GM12892 (cell line): Measurements from ENCODE around the gene LAMC2.
A peak's percentile ranks its signal among the peaks of the same experiment; 100 is the strongest.

ENCODE experiments used
- DNase-seq: peaks from one replicate; pipeline ENCODE4 v3.0.0; 2011; ENCODE audit not compliant: insufficient read length
- FAIRE-seq: peaks from 2 replicates; lab custom pipeline; 2011; peaks lifted over from hg19 to GRCh38; lab: Jason Lieb, UNC
- POLR2A ChIP-seq: IDR thresholded peaks from 2 replicates; pipeline ENCODE4 v1.6.1; 2011; ENCODE audit warnings: low read depth, low read length, control low read depth
- POLR2AphosphoS5 ChIP-seq: IDR thresholded peaks from 2 replicates; pipeline ENCODE4 v1.6.1; 2011; ENCODE audit warnings: low read depth, low read length, control low read depth
- TAF1 ChIP-seq: IDR thresholded peaks from 2 replicates; pipeline ENCODE4 v1.6.1; 2011; ENCODE audit warnings: low read depth, mild to moderate bottlenecking, control low read depth, low read length, borderline replicate concordance

The LAMC2 gene

DNA sequence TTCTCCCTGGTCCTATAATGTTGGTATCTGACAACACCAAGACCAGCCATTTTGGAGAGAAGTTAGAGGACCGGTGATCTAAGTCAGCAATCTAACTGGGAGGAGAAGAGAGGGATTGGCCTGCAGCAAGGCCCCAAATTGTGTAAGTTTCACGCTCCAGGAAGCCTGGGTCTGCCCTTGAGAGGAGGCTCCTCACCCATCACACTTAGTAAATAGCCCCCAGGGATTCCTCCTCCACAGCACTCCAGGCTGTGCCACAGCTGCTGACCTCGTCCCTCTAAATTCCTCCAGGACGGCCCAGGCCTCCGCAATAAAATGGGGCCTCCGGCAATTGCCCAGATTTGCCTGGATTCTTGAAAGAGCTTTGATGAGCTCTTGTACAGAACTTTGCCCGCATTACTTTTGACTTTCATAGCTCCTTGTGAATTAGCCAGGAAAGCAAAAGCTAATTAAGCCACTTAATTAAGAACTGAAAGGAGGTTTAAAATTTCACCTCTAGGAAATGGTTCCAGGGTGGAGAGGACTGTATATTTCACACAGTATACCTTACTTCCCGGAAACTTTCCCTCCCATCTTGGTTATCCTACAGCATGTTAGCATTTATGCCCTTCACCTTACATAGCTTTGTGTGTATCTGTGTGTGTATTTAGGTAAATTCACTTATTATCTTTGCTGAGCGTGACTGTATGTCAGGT is 90.5 kb downstream of the LAMC2 start:
- no peak for TF ChIP-seq POLR2A
- no peak for TF ChIP-seq POLR2AphosphoS5
- TF ChIP-seq TAF1 = no peak
- FAIRE-seq (no peak), DNase-seq (no peak)

DNA sequence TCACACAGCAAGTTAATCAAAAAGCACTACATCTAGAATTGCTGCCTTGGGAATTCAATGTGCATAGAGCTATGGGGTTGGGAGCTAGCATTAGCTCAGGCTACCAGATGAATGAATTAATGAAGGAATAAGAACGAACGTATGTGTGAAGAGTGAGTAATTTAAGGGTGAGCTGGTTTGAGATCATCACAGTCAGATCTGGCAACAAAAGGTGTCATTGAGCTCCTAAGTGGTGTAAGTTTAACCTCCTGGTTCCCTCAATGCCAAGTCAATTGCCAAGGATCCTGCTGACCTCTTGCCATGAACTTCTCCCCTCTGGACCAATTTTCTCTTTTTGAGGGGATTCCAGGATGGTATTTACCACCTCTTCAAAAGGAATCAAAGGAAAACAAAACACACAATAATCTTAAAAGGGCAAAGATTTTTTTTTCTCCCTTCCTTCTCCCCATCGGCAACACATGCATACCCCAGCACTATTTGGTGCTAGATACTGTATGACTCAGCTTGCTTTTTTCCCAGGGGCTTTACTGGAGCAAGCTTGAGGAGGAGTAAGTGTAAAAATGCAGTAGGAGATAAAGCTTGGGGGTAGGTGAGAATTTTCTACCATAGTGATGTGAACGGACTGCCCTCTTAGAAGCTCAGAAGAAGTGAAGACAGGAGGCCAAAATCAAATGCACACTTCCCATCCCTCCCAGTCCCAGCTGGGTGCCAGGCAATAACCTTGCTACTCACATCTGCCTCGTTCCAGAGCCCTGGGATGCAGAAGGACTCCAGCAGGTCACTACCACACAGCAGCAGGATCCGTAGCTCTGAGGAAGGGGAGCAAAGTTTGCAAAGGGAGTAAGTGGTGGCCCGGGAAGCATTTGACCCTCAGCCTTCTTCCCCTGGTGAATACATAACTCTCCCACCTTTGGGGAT is 92.0 kb downstream of the LAMC2 start:
- DNase-seq (no peak), FAIRE-seq (no peak)
- TF ChIP-seq TAF1 = no peak
- no peak for TF ChIP-seq POLR2AphosphoS5
- TF ChIP-seq POLR2A = no peak

DNA sequence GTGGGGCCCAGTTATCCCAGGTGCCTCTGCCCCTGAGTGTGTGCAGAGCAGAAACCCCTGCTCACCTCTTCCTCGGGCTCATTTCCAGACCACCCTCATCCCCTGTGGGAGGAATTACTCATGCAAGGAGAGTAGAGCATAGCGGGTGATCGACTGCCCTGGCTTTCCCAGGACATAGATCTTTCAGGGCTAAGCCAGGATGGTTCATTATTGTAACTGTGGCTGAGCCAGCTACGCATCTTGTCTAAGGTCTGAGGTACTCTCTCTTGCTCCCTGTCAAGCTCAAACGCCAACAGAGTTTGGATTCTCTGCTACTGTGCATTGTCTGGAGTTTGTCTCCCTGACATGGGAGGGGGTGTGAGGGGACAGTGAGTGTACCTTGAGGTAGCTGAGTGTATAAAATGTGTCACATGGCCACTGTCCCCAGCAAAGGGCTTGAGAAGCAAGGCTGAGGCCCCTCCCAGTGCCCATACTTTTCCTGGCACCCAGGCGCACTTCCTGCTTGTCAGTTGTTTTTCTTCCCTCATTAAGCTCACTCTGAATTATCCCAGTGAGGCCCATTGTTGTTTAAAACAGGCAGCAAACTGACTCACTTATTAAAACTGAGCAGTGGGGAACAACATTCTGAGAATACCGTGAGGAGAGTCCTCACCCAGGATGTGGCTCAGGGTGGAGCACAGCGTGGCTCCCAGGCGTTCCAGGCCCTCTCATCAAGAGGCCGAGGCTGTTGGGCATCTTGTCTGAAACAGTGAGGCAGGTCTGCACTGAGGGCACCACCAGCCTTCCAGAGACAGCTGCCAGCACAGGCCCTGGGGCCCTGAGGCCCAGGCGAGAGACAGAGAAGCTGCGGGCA is 92.9 kb downstream of the LAMC2 start:
- DNase-seq = no peak
- no peak for FAIRE-seq
- TF ChIP-seq POLR2A (no peak), TAF1 (no peak), POLR2AphosphoS5 (no peak)

DNA sequence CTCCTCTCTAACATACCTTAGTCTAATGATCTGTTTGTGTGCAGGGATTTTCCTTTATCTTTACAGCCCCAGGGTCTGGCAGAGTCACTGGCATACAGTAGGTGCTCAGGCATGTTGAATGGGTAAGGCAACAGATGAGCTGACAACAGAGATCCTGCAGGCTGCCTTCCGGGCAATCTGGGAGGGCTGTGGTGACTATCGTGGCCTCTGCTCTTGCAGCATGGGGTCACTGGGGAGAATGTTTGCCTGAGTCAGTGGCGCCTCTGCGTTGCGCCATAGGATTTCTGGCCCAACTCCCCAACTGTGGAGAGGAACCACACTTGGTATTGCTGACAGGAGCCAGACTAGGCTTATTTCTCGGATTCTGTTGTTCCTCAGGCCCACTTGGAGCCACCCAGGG is 93.8 kb downstream of the LAMC2 start:
- no peak for FAIRE-seq
- TF ChIP-seq TAF1 = no peak
- no peak for TF ChIP-seq POLR2AphosphoS5
- TF ChIP-seq POLR2A = no peak
- DNase-seq = no peak

DNA sequence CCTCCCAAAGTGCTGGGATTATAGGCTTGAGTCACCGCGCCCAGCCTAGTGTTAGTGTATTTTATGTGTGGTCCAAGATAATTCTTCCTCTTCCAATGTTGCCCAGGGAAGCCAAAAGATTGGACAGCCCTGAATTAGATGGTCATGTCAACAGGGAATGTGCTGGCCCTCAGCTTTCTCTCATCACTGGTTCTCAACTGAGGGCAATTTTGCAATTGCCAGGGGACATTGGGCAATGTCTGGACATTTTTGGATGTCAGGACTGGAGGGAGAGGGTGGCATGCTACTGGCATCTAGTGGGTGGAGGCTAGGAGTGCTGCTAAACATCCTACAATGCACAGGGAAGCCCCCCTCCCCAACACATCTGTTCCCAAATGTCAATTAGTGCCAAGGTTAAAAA is 95.0 kb downstream of the LAMC2 start:
- FAIRE-seq = no peak

DNA sequence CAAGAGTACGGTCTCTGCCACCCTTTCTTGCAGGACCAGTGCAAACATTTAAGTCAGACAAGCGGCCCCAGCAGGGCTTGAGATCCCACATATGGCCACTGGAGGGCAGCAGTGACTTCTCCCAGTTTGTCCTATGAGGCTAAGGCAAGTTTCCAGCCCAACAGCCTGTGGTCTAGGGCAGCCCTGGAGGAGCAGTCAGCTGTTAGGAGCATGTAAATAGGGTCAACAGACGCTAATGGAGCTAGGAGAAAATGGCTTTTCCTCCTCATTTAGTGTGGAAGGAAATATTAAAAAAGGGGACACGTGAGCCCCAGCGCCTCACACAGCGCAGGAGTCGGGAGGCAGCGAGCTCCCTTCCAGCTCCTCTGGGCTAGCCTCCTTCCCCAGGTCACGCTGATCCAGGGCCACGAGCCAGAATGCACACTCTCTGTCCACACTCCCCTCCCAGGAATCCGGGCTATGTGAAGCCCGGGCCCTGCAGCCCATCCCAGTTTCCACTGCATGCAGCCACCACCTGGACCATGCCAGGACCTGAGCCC is 95.6 kb downstream of the LAMC2 start:
- FAIRE-seq (peak; percentile 78), DNase-seq (peak; percentile 55)
- no peak for TF ChIP-seq POLR2AphosphoS5
- no peak for TF ChIP-seq POLR2A
- no peak for TF ChIP-seq TAF1

More for the DNA sequence above, 95.0 kb downstream of the LAMC2 start:
- no peak for DNase-seq
- TF ChIP-seq POLR2A (no peak), POLR2AphosphoS5 (no peak), TAF1 (no peak)

DNA sequence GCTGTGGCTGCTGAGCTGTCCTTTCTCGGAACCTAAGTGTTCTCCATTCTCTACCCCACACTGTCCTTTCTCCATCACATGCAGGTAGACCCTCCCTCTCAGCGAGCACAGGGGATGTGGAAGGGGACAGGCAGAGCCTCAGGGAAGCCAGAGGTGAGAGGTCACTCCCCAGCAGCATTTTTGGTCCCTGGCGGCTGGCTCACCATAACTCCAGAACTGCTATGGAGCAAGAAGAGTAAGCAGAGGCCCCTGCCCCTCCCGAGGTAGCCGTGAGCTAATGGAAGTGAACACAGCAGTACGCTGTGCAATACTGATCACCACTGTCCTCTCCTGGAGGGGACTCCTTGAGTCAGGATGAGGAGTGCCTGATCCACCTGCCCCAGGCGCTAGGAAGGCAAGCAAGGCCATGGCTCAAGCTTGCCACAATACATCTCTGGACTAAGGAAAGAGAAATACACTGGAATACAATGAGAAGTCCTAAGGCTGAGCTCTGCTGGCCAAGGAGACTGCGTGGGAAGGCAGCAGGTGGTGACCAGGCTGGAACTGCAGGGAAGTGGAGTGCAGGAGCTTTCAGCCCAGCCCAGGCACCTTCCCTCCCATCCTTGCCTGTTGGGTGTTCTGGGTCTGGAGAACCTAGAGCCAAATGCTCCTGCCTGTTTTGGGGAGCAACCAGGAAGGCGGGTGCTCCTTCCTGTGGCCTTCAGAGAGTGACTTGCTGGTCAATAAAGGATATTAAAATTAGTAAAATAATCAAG is 96.2 kb downstream of the LAMC2 start:
- DNase-seq (no peak), FAIRE-seq (no peak)
- no peak for TF ChIP-seq POLR2A
- TF ChIP-seq POLR2AphosphoS5 = no peak

DNA sequence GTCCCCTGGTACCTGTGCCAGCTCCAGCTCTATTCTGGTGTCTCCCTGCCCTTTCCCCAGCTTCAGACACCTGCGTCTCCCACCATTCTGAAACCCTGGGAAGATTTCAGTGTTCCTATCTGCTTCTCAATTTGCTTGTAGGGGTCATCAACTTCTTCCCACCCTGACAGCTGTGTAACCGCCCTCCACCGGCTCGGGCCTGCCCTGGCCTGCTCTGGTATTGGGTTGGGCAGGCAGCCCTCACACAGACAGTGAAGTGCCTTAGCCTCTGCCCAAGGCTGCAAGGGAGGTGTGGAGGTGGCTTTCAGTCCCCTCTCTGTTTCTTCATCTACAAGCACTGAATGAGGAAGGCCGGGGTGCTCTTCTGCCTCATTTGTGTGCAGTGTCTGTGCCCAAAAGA is 97.2 kb downstream of the LAMC2 start:
- TF ChIP-seq POLR2AphosphoS5 (no peak), POLR2A (no peak), TAF1 (no peak)
- no peak for DNase-seq
- no peak for FAIRE-seq

DNA sequence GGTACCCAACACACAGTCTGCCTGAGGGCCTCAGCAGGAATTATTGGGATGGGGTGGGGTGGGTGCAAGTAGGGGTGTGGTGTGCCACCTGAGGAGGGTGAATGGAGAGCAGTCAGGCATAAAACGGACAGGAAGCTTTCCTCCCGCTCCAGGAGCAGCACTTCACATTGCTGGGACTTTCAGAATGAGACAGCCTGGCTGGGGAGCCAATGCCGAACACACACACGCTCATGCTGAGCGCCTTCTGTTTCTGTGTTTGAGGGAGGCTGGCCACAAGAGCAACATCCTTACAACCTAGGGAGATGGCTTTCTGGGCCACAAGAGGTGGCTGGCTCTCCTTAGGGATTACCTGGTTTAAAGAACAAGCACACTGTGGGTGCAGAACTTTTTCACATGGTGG is 98.0 kb downstream of the LAMC2 start:
- TF ChIP-seq POLR2AphosphoS5 (no peak), POLR2A (no peak), TAF1 (no peak)
- DNase-seq = no peak
- no peak for FAIRE-seq

DNA sequence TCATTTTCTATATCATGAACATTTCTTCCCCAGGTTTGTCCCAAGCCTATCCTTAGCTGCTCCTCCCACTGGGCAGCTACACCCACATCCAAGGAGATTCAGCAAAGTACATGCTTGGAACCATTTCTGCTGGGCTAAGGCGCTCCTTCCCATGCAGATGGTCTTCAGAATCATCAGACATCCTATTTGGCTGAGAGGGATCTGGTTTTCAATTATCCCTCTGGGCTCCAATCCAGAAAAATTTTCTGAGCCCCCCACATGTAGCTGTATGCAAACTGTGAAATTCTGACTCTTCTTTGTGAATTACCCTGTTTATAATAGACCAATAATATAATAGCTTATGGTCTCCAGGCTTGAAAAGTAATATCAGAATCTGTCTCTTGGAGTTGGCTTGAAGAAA is 99.2 kb downstream of the LAMC2 start:
- FAIRE-seq (no peak), DNase-seq (no peak)

DNA sequence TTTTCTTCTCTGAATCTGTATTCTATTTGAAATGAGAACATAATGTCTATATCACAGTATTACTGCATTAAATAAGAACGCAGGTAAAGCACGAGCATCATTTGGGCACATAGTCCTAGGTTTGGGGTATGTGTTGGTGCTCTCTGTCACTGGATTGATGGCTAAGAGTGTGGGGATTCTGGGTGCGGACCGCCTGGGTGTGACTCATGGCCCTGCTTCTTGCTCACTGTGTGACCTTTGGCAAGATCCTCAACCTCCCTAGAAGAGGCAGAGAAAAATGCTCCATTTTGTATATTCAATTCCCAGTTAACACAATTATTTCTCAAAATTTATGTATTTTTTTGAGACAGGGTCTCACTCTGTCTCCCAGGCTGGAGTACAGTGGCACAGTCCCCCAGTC is 99.7 kb downstream of the LAMC2 start:
- TF ChIP-seq TAF1 (no peak), POLR2A (no peak), POLR2AphosphoS5 (no peak)
- DNase-seq = no peak

More for the DNA sequence above, 99.2 kb downstream of the LAMC2 start:
- no peak for TF ChIP-seq POLR2A
- TF ChIP-seq TAF1 = no peak
- no peak for TF ChIP-seq POLR2AphosphoS5

More for the DNA sequence above, 99.7 kb downstream of the LAMC2 start:
- no peak for FAIRE-seq
